NOMO-1 treated with dmso at 0.1 percent for 144 hours (cell line): ENCODE measurements around the gene PCDH10.
"Not testable (repeated sequence)": the region's sequence is repeated elsewhere in the genome, so short reads cannot be mapped to it uniquely, and the experiment has no call there.

Experiments used
- DNase-seq: peaks from one replicate; lab custom pipeline; 2025; ENCODE audit not compliant: unreplicated experiment; lab: John Stamatoyannopoulos, UW

The PCDH10 gene

DNA sequence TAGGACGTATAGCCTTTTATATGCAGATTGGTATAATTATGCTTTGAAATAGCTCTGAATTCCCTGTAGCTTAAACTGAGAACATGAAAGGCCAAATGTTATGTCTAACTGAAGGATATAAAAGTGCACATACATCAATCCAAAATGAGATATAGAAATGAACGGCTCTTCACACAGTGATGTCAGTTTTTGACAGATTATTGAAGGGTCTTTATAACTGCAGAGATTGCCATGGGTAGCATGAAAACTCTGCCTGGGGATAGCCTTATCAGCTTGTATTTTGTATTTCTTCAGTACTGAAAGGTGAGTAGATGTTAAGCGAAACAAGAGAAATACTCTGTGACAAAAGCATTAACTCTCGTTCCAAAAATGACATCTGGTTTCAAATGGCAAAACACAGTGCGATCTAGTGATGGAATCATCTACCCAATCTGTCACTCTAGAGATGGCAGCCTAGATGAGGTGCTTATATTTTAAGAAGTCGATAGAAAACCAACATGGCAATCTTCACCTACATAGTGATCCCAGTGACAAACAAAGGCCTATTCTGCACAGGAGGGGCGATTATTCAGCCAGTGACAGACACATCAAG lies 59.7 kb downstream of the PCDH10 start:
- no peak for DNase-seq

DNA sequence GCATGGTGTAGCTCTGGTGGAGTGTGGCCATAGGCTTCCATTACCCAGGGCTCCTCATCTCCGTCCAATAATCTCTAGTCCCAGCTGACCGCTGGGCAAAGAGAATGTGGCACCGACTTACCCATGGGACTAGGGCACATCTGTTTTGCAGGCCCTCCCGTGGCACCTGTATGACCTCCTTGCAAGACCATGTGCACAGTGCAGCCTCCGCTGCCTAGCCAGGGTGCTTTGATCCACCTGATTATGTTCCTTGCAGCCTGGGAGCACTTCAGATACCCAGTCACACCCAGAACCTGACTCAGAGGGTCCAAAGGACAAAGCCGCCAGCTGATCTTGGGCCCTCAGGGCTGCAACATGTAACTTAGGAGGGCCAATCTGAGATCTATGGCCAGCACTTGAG lies 84.8 kb downstream of the PCDH10 start:
- no peak for DNase-seq

DNA sequence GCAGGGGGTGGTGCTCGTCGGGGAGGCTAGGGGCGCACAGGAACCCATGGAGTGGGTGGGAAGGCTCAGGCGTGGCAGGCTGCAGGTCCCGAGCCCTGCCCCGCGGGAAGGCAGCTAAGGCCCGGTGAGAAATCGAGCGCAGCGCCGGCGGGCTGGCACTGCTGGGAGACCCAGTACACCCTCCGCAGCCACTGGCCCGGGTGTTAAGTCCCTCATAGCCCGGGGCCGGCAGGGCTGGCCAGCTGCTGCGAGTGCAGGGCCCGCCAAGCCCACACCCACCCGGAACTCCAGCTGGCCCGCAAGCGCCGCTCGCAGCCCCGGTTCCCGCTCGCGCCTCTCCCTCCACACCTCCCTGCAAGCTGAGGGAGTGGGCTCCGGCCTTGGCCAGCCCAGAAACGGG lies 91.4 kb downstream of the PCDH10 start:
- not testable (repeated sequence) for DNase-seq
